Stimulated activated CD8-positive, alpha-beta memory T cell treated with anti-CD3 and anti-CD28 coated beads, Interleukin-12 subunit alpha, Interleukin-12 subunit beta, amount 100 ng/mL, for 1 hour (primary cell): ENCODE data around the gene ACKR1.
A peak's percentile ranks its signal among the peaks of the same experiment; 100 is the strongest.

Experiments
- DNase-seq: peaks from one replicate; pipeline ENCODE4 v3.0.0-alpha.2; 2020; ENCODE audit warnings: low read depth

ACKR1 gene

DNA sequence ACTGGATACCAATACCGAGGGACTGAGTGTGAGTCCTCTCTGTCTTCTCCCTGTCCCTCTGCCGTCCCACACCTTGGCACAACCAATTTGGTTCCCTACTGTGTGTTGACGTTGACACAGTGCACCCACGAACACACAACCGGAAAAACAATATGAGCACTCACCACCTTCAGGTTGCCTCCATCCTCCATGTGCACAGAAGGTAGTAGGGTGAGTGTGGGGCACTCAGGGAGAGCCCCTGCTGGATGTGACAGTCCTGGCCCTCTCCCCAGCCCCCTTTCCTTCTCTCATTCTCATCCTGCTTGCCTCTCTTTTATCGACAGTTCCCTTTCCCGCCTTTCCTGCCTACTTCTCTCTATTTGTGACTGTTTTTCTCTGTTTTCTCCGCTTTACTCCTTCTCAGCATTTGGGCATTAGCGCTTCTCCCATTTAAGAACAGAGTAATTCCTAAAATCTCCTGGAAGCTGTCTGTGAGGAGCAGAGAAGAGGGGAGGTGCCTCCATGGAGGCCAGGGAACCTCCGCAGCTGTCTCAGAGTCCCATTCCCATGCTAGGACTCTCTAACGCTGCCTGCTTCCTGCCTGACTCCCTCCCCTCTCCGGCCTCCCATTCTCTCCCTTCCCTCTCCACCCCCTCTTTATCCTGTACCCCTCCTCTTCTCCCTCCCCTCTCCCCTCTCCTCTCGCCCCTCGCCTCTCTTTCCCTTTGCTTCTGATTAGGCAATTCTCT lies 16.9 kb upstream of the ACKR1 start:
- DNase-seq, result no peak

GRCh38 chr1:159188375-159188788 lies 16.3 kb upstream of the ACKR1 start:
- DNase-seq, result no peak

- DNase-seq, result no peak
Measured at GRCh38 chr1:159190441-159190840, 14.2 kb upstream of the ACKR1 start.

DNA sequence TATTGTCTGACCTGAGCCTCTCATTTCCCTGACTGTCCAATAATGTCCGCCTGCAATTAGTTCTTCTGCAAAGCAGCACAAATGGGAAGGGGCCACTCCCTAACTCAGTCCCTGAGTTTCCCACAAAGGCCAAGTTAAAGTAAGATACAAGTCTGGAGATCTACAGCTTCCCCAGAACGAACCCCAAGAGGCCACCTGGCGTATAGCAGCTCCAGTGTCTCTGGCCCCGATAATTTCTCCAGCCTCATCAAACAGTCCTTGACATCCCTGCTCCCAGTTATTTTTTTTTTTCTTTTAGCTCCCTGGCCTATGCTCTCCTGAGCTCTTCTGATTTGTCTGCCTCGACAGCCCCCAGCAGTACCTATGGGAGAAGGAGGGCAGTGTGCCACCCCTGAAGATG lies 8.1 kb upstream of the ACKR1 start:
- no peak for DNase-seq

GRCh38 chr1:159197561-159198557 lies 6.8 kb upstream of the ACKR1 start:
- peak; percentile 6 for DNase-seq

DNA sequence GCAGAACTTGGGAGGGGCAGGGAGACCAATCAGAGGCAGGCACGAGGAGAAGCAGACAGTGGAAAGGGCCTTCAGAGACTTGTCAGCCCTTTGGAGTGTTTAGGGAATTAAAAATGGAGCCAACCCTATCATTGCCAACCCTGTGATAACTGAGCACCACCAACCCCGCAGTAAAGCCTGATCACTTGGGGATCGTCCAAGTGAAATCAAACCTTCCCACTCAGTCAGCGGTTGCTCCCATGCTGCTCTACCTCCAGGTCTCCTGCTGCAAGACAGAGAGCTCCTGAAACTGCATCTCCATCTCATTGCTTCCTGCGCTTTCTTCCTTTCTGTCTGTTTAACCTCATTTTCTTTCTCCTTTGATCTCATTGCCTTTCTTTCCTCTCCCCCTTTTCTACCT lies 4.8 kb upstream of the ACKR1 start:
- no peak for DNase-seq

DNA sequence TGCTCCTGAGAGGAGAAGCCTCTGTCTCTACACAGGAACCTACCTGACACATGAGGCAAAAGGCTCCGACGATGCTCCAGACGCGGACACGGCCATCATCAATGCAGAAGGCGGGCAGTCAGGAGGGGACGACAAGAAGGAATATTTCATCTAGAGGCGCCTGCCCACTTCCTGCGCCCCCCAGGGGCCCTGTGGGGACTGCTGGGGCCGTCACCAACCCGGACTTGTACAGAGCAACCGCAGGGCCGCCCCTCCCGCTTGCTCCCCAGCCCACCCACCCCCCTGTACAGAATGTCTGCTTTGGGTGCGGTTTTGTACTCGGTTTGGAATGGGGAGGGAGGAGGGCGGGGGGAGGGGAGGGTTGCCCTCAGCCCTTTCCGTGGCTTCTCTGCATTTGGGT lies 3.9 kb upstream of the ACKR1 start:
- DNase-seq, result no peak

DNA sequence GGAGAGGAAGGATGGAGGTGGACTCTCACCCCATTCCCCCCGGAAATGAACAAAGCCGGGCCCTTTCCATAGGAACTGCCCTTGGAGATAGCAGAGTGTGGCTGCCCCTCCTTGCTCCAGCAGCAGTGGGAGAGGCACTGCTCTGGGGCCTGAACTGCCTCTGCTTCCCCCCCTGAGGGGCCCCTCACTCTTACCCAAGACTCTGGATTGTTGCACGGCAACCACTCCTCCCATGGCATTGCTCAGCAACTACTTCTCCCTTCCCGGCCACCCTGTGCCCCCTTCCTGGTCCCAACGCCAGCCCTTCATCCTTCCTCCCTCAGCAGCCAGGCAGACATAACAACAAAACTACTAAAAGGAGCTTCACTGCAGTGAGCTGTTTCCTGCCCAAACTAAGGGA lies 3.0 kb upstream of the ACKR1 start:
- no peak for DNase-seq

- no peak for DNase-seq
Measured at GRCh38 chr1:159203610-159204009, 1.1 kb upstream of the ACKR1 start.

DNA sequence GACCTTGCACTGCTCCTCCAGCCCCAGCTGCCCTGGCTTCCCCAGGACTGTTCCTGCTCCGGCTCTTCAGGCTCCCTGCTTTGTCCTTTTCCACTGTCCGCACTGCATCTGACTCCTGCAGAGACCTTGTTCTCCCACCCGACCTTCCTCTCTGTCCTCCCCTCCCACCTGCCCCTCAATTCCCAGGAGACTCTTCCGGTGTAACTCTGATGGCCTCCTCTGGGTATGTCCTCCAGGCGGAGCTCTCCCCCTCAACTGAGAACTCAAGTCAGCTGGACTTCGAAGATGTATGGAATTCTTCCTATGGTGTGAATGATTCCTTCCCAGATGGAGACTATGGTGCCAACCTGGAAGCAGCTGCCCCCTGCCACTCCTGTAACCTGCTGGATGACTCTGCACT lies 550 bp downstream of the ACKR1 start:
- DNase-seq, result no peak

DNA sequence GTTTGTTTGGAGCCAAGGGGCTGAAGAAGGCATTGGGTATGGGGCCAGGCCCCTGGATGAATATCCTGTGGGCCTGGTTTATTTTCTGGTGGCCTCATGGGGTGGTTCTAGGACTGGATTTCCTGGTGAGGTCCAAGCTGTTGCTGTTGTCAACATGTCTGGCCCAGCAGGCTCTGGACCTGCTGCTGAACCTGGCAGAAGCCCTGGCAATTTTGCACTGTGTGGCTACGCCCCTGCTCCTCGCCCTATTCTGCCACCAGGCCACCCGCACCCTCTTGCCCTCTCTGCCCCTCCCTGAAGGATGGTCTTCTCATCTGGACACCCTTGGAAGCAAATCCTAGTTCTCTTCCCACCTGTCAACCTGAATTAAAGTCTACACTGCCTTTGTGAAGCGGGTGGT lies 1.4 kb downstream of the ACKR1 start:
- DNase-seq, result no peak

- no peak for DNase-seq
Measured at GRCh38 chr1:159207080-159207479, 2.4 kb downstream of the ACKR1 start.

- no peak for DNase-seq
Measured at GRCh38 chr1:159207774-159208173, 3.1 kb downstream of the ACKR1 start.

- no peak for DNase-seq
Measured at GRCh38 chr1:159208175-159208825, 3.6 kb downstream of the ACKR1 start.

GRCh38 chr1:159209061-159209460 lies 4.4 kb downstream of the ACKR1 start:
- no peak for DNase-seq

GRCh38 chr1:159211331-159212136 lies 6.9 kb downstream of the ACKR1 start:
- DNase-seq, result peak; percentile 13

DNA sequence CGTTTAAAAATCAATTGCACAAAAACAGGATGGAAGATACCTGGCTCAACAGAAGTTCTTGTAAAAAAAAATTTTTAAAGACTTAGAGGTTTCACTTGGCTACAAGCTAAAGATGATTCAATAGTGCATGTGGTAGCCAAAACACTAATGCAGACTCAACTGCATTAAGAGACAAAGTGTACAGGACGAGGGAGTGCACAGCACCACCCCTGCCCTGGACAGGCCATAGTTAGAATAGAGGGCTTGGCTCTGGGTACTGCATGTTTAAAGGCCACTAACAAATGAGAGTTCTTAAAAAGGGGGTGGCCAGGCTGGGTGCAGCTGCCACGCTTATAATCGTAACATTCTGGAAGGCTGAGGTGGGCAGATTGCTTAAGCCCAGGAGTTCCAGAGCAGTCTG lies 7.9 kb downstream of the ACKR1 start:
- DNase-seq, result no peak

- peak; percentile 2 for DNase-seq
Measured at GRCh38 chr1:159214149-159214760, 9.6 kb downstream of the ACKR1 start.

GRCh38 chr1:159218649-159219636 lies 14.3 kb downstream of the ACKR1 start:
- no peak for DNase-seq
